CD14-positive monocyte (primary cell): ENCODE results near the gene HACD3. TPM values are rescaled to one million over a fixed set of nuclear protein-coding genes. Genes with fewer than 3 reads are reported as not detected.
"Not testable (repeated sequence)": the region's sequence is repeated elsewhere in the genome, so short reads cannot be mapped to it uniquely, and the experiment has no call there.

Experiments used
- DNase-seq, 3 donors: peaks; one replicate each; pipeline ENCODE4 v3.0.0-alpha.2; 2011 to 2022
- H2AFZ ChIP-seq: 2 replicates; pipeline ENCODE4 v1.6.0; 2012; ENCODE audit warnings: mild to moderate bottlenecking, low read depth, low read length, inconsistent platforms; ENCODE audit not compliant: insufficient read depth, poor library complexity, severe bottlenecking
- H3K27ac ChIP-seq, 2 donors: 1 replicate in 1 of 2; 2 replicates in 1 of 2; pipeline ENCODE4 v1.5.1; 2012 to 2013; ENCODE audit warnings: low read length in 2 of 2, control low read depth in 1 of 2, inconsistent platforms in 1 of 2, low read depth in 1 of 2, mild to moderate bottlenecking in 1 of 2
- H3K27me3 ChIP-seq, 2 donors: one replicate each; pipeline versions ENCODE4 v1.6.0 to v1.6.1; 2011 to 2013; ENCODE audit warnings: low read length in 2 of 2; ENCODE audit not compliant: control insufficient read depth in 2 of 2, insufficient read depth in 2 of 2
- H3K36me3 ChIP-seq, 2 donors: replicated peaks in 1 of 2; 1 replicate in 1 of 2; 2 replicates in 1 of 2; pipeline versions ENCODE4 v1.5.1 to v1.6.1; 2012 to 2013; ENCODE audit warnings: low read length in 2 of 2, control low read depth in 1 of 2, inconsistent platforms in 1 of 2, mild to moderate bottlenecking in 1 of 2; ENCODE audit not compliant: insufficient read depth in 2 of 2, control insufficient read depth in 1 of 2
- H3K4me1 ChIP-seq, 2 donors: 1 replicate in 1 of 2; 2 replicates in 1 of 2; pipeline versions ENCODE4 v1.5.1 to v1.6.1; 2012 to 2013; ENCODE audit warnings: low read length in 2 of 2, control low read depth in 1 of 2, inconsistent platforms in 1 of 2, mild to moderate bottlenecking in 1 of 2, moderate library complexity in 1 of 2; ENCODE audit not compliant: insufficient read depth in 2 of 2, control insufficient read depth in 1 of 2
- H3K4me2 ChIP-seq: replicated peaks from 2 replicates; pipeline ENCODE3; 2012; ENCODE audit warnings: low read length, moderate library complexity, mild to moderate bottlenecking; ENCODE audit not compliant: poor library complexity, severe bottlenecking; ENCODE audit errors: extremely low read depth
- H3K4me3 ChIP-seq, 3 experiments: fragments of 200-600 bp in 1 of 3; sonication (generic) in 1 of 3; replicated peaks in 1 of 3; 1 replicate in 2 of 3; 2 replicates in 1 of 3; pipeline ENCODE4 v1.5.1; 2011 to 2013; ENCODE audit warnings: low read length in 3 of 3, mild to moderate bottlenecking in 3 of 3, control low read depth in 2 of 3, low read depth in 2 of 3, inconsistent platforms in 1 of 3, moderate library complexity in 1 of 3
- H3K79me2 ChIP-seq: 2 replicates; pipeline ENCODE4 v1.6.0; 2012; ENCODE audit warnings: mild to moderate bottlenecking, control low read depth, inconsistent platforms, low read length, moderate library complexity; ENCODE audit not compliant: insufficient read depth
- H3K9ac ChIP-seq: 2 replicates; pipeline ENCODE4 v1.6.0; 2017; ENCODE audit warnings: low read length, mild to moderate bottlenecking; ENCODE audit not compliant: insufficient read depth, poor library complexity, severe bottlenecking
- H3K9me3 ChIP-seq, 2 donors: replicated peaks in 1 of 2; 1 replicate in 1 of 2; 2 replicates in 1 of 2; pipeline versions ENCODE4 v1.5.1 to v1.6.1; 2012 to 2013; ENCODE audit warnings: low read length in 2 of 2, control low read depth in 1 of 2; ENCODE audit not compliant: control insufficient read depth in 1 of 2, insufficient read depth in 1 of 2
- H4K20me1 ChIP-seq: 2 replicates; pipeline ENCODE4 v1.6.0; 2012; ENCODE audit warnings: mild to moderate bottlenecking, low read length, control low read depth, moderate library complexity; ENCODE audit not compliant: insufficient read depth
- H3K27ac Mint-ChIP-seq, 7 donors: one replicate each; pipeline ENCODE4 v1.8.0; 2020; ENCODE audit warnings: mild to moderate bottlenecking in 7 of 7, mixed read lengths in 7 of 7, moderate library complexity in 6 of 7, inconsistent platforms in 2 of 7
- H3K27me3 Mint-ChIP-seq, 3 donors: one replicate each; pipeline ENCODE4 v1.8.0; 2021 to 2022; ENCODE audit warnings: low read depth in 3 of 3, mild to moderate bottlenecking in 3 of 3, mixed read lengths in 3 of 3, moderate library complexity in 3 of 3, inconsistent platforms in 1 of 3
- H3K36me3 Mint-ChIP-seq, 2 donors: one replicate each; pipeline ENCODE4 v1.8.0; 2020; ENCODE audit warnings: mixed read lengths in 2 of 2, inconsistent platforms in 1 of 2, mild to moderate bottlenecking in 1 of 2
- H3K4me1 Mint-ChIP-seq: one replicate; pipeline ENCODE4 v1.8.0; 2020; ENCODE audit warnings: mild to moderate bottlenecking, mixed read lengths
- H3K4me3 Mint-ChIP-seq, 2 donors: one replicate each; pipeline ENCODE4 v1.8.0; 2020; ENCODE audit warnings: mild to moderate bottlenecking in 2 of 2, mixed read lengths in 2 of 2, moderate library complexity in 1 of 2
- H3K9me3 Mint-ChIP-seq, 7 donors: one replicate each; pipeline ENCODE4 v1.8.0; 2020 to 2022; ENCODE audit warnings: mixed read lengths in 7 of 7, mild to moderate bottlenecking in 6 of 7, moderate library complexity in 6 of 7, inconsistent platforms in 2 of 7
- WGBS: methylation state at CpG from one replicate; pipeline ENCODE4 v1.1.5; 2013; ENCODE audit warnings: missing lambda C conversion rate; ENCODE audit not compliant: insufficient coverage; 5-methylcytosine and 5-hydroxymethylcytosine counted together
- intact Hi-C, 2 donors: fragments of 100-400 bp; cut with micrococcal nuclease; formaldehyde crosslinking; loops; one replicate each; pipeline versions ENCODE4 v1.15.0 to v1.15.1; 2023
- polyA plus RNA-seq, 3 donors: library from polyadenylated mRNA; depleted of rRNA in 1 of 3; unstranded in 2 of 3; stranded (reverse) in 1 of 3; fragments of 300-500 nt in 2 of 3; fragments of >200 nt in 1 of 3; fragmentation: Illumina TruSeq in 2 of 3; gene quantifications; 1 replicate in 2 of 3; 2 replicates in 1 of 3; pipeline ENCODE4 v1.2.3, GENCODE V29; 2012 to 2021
- TF ChIP-seq, protein P1 (sequence below): fragments of 200-600 bp; IDR thresholded peaks from one replicate; pipeline ENCODE4 v1.8.0; 2022; ENCODE audit warnings: antibody characterized with exemption, mild to moderate bottlenecking

The HACD3 gene
- polyA plus RNA-seq, 3 donors = 2.4 to 12.1 (median 10.8) TPM

DNA sequence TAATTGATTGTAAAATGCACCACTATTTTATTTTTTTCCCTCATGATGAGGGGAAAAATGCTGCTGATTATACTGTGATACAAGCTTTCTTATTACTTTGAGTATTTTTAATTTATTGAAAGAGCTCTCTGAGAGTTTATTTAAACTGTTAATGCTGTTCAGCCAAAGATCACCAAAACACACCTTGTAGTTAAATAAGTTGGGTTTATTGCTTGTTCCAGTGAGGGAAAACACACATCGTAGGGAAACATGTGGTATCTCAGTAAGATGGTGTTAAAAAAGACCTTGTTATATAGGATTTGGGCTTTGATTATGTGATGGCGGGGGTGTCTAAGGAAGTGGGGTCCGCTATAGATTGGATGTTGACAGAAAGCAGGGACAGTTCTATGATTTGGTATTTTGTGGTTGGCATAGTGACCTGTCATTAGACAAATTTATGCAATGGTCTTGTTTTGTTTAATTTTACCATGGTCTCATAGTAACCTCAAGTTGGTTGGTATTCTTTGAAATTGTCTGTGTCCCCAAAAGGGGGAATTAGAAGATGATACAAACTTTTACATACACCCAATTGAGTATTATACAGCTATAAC, 11.1 kb downstream of the HACD3 start:
- Histone ChIP-seq H3K4me3 (no peak overlapping the region), H3K4me2 (no peak overlapping the region), H3K27ac (no peak overlapping the region), H3K9ac (no peak overlapping the region), H3K4me1 (no peaks in the 10 kb centered on the region), H3K79me2 (peaks cover 34% of the 10 kb centered on the region), H2AFZ (no peak overlapping the region), H3K27me3 (no peaks in the 10 kb centered on the region), H4K20me1 (no peaks in the 10 kb centered on the region), H3K9me3 (no peaks in the 10 kb centered on the region), H3K36me3 (no peaks in the 10 kb centered on the region)
- H3K36me3 Mint-ChIP-seq = no peaks in the 10 kb centered on the region
- H3K27ac Mint-ChIP-seq = peak overlapping the region in 1 of 7 donors; percentile 46
- peaks cover 0 to 3% (median 2%) of the 10 kb centered on the region in 3 donors for H3K27me3 Mint-ChIP-seq
- no peak for DNase-seq
- H3K9me3 Mint-ChIP-seq = no peaks in the 10 kb centered on the region
- 100% methylated on average over 3 of the region's 3 CpGs for WGBS
- TF ChIP-seq, protein P1, sequence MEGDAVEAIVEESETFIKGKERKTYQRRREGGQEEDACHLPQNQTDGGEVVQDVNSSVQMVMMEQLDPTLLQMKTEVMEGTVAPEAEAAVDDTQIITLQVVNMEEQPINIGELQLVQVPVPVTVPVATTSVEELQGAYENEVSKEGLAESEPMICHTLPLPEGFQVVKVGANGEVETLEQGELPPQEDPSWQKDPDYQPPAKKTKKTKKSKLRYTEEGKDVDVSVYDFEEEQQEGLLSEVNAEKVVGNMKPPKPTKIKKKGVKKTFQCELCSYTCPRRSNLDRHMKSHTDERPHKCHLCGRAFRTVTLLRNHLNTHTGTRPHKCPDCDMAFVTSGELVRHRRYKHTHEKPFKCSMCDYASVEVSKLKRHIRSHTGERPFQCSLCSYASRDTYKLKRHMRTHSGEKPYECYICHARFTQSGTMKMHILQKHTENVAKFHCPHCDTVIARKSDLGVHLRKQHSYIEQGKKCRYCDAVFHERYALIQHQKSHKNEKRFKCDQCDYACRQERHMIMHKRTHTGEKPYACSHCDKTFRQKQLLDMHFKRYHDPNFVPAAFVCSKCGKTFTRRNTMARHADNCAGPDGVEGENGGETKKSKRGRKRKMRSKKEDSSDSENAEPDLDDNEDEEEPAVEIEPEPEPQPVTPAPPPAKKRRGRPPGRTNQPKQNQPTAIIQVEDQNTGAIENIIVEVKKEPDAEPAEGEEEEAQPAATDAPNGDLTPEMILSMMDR = no peak
- no peaks in the 10 kb centered on the region for H3K4me1 Mint-ChIP-seq
- no peak overlapping the region for H3K4me3 Mint-ChIP-seq
- intact Hi-C loops = no loop called here

DNA sequence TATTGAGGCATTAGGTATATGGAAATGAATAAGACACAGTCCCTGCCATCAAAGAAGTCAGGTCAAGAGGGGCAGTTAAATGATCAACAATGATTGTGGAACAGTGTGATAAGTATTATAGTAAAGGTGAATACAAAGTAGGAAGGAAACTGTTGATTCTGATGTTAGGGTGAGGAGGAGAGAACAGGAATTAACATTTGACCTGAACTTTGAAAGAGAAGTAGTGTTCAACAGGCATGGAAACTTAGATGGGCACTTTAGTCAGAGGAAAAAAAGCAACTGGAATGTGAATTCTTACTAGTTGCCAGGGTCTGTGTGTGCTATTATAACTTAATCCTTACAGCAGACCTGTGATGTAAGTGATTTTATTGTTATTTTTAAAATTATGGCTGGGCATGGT, 17.6 kb downstream of the HACD3 start:
- Histone ChIP-seq H3K27ac (no peak overlapping the region), H3K79me2 (peaks cover 17% of the 10 kb centered on the region), H3K4me1 (no peaks in the 10 kb centered on the region), H3K4me3 (no peak overlapping the region), H4K20me1 (no peaks in the 10 kb centered on the region), H3K27me3 (no peaks in the 10 kb centered on the region), H2AFZ (no peak overlapping the region), H3K9ac (no peak overlapping the region), H3K36me3 (no peaks in the 10 kb centered on the region), H3K9me3 (no peaks in the 10 kb centered on the region), H3K4me2 (no peak overlapping the region)
- Mint-ChIP-seq H3K4me1 (no peaks in the 10 kb centered on the region), H3K27ac (no peak overlapping the region), H3K27me3 (peaks cover 0 to 3% (median 2%) of the 10 kb centered on the region in 3 donors), H3K9me3 (no peaks in the 10 kb centered on the region), H3K36me3 (no peaks in the 10 kb centered on the region), H3K4me3 (no peak overlapping the region)
- intact Hi-C loops = no loop called here
- TF ChIP-seq, protein P1 = no peak
- no peak for DNase-seq

DNA sequence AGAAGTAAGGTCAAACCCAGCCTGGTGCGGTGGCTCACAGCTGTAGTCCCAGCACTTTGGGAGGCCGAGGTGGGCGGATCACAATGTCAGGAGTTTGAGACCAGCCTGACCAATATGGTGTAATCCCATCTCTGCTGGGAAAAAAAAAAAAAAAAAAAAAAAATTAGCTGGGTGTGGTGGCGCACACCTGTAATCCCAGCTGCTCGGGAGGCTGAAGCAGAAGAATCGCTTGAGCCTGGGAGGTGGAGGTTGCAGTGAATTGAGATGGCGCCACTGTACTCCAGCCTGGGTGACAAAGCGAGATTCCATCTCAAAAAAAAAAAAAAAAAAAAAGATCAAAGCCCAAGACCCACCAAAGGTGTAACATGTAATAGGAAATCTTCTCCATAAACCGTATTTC, 19.0 kb downstream of the HACD3 start:
- 100% methylated on average over 3 of the region's 9 CpGs for WGBS

More for the DNA sequence above, 19.0 kb downstream of the HACD3 start:
- H3K27ac ChIP-seq, intact Hi-C loops, H3K27me3 ChIP-seq, H3K4me2 ChIP-seq, H3K4me3 Mint-ChIP-seq, H3K4me1 Mint-ChIP-seq, H3K4me3 ChIP-seq, H2AFZ ChIP-seq, H3K9ac ChIP-seq, H4K20me1 ChIP-seq, H3K36me3 ChIP-seq, DNase-seq, H3K36me3 Mint-ChIP-seq, H3K4me1 ChIP-seq, H3K27me3 Mint-ChIP-seq, H3K9me3 Mint-ChIP-seq, H3K27ac Mint-ChIP-seq, H3K9me3 ChIP-seq: not testable (repeated sequence)
- H3K79me2 ChIP-seq = peaks cover 11% of the 10 kb centered on the region
